Kidney tubule cell (primary cell): ENCODE data around the gene ACTG1.

Source experiments
- DNase-seq: peaks from one replicate; pipeline ENCODE4 v3.0.0-alpha.2; 2018; ENCODE audit warnings: low spot score

Gene ACTG1

GRCh38 chr17:81462506-81463125 lies 50.0 kb downstream of the ACTG1 start:
- no peak for DNase-seq

- DNase-seq, result no peak
Measured at GRCh38 chr17:81461607-81462500, 50.7 kb downstream of the ACTG1 start.

- DNase-seq, result no peak
Measured at GRCh38 chr17:81460856-81461460, 51.6 kb downstream of the ACTG1 start.
